Epidermal melanocyte (primary cell): ENCODE data around the gene COMMD7.

Source experiments
- DNase-seq: peaks from one replicate; pipeline ENCODE4 v3.0.0; 2011; ENCODE audit warnings: low spot score; ENCODE audit not compliant: insufficient read length

COMMD7 gene

GRCh38 chr20:32680544-32681174, 62.6 kb downstream of the COMMD7 start:
- no peak for DNase-seq

GRCh38 chr20:32678948-32679347, 64.3 kb downstream of the COMMD7 start:
- no peak for DNase-seq

- no peak for DNase-seq
Observed at GRCh38 chr20:32675223-32675975, 67.9 kb downstream of the COMMD7 start.

- DNase-seq = no peak
Observed at GRCh38 chr20:32674362-32674789, 68.9 kb downstream of the COMMD7 start.

- DNase-seq = no peak
Observed at GRCh38 chr20:32672982-32673851, 70.0 kb downstream of the COMMD7 start.

- DNase-seq = no peak
Observed at GRCh38 chr20:32672394-32672981, 70.8 kb downstream of the COMMD7 start.

- no peak for DNase-seq
Observed at GRCh38 chr20:32670773-32671455, 72.4 kb downstream of the COMMD7 start.

GRCh38 chr20:32667027-32667426, 76.2 kb downstream of the COMMD7 start:
- no peak for DNase-seq

- no peak for DNase-seq
Observed at GRCh38 chr20:32664678-32665159, 78.5 kb downstream of the COMMD7 start.

- DNase-seq = no peak
Observed at GRCh38 chr20:32664012-32664677, 79.1 kb downstream of the COMMD7 start.

- DNase-seq = no peak
Observed at GRCh38 chr20:32663335-32664011, 79.8 kb downstream of the COMMD7 start.

GRCh38 chr20:32661820-32662528, 81.3 kb downstream of the COMMD7 start:
- DNase-seq = no peak

- no peak for DNase-seq
Observed at GRCh38 chr20:32660661-32661060, 82.6 kb downstream of the COMMD7 start.

- no peak for DNase-seq
Observed at GRCh38 chr20:32656827-32657226, 86.4 kb downstream of the COMMD7 start.

GRCh38 chr20:32655903-32656512, 87.3 kb downstream of the COMMD7 start:
- DNase-seq = no peak

GRCh38 chr20:32652739-32653526, 90.3 kb downstream of the COMMD7 start:
- DNase-seq = peak; percentile 87
